Activated CD4-positive, CD25-positive, alpha-beta regulatory T cell treated with anti-CD3 and anti-CD28 coated beads, Interleukin-2, amount 50 U/mL, for 24 hours (primary cell): ENCODE results near the gene CCDC136.

Experiments
- ATAC-seq, 2 donors: fragments of 150-1000 bp; cut with Tn5 transposase; one replicate each; pipeline ENCODE4 v1.10.0; 2021; ENCODE audit warnings: mild to moderate bottlenecking in 1 of 2, moderate library complexity in 1 of 2

The CCDC136 gene

GRCh38 chr7:128865996-128866877 is 74.5 kb downstream of the CCDC136 start:
- ATAC-seq: no peak

GRCh38 chr7:128867241-128867640 is 75.5 kb downstream of the CCDC136 start:
- no peak for ATAC-seq

- no peak for ATAC-seq
Measured at GRCh38 chr7:128867842-128868623, 76.3 kb downstream of the CCDC136 start.

- no peak for ATAC-seq
Measured at GRCh38 chr7:128868624-128869137, 76.9 kb downstream of the CCDC136 start.

- ATAC-seq: peak; percentile 78 to 82
Measured at GRCh38 chr7:128869138-128869943, 77.6 kb downstream of the CCDC136 start.

GRCh38 chr7:128869944-128870285 is 78.1 kb downstream of the CCDC136 start:
- peak; percentile 21 to 30 for ATAC-seq

GRCh38 chr7:128871050-128871449 is 79.3 kb downstream of the CCDC136 start:
- no peak for ATAC-seq
